Breast epithelium (tissue), 4 donors: Measurements from ENCODE around the gene RNF150. TPM values are rescaled to one million over a fixed set of nuclear protein-coding genes. Genes with fewer than 3 reads are reported as not detected.

Experiments used
- DNase-seq, 2 donors: peaks; one replicate each; pipeline ENCODE4 v3.0.0-alpha.2; 2019; ENCODE audit warnings: low spot score in 2 of 2
- H3K27ac ChIP-seq, 2 donors: fragments of 200-600 bp; sonication (generic) in 1 of 2; one replicate each; pipeline ENCODE4 v1.5.1; 2016 to 2019; ENCODE audit warnings: mild to moderate bottlenecking in 1 of 2
- H3K27me3 ChIP-seq, 2 donors: fragments of 200-600 bp; sonication (generic) in 1 of 2; one replicate each; pipeline versions ENCODE4 v1.5.1 to v1.6.0; 2017 to 2019; ENCODE audit warnings: control low read depth in 1 of 2, mild to moderate bottlenecking in 1 of 2
- H3K36me3 ChIP-seq: fragments of 200-600 bp; one replicate; pipeline ENCODE4 v1.5.1; 2019
- H3K4me1 ChIP-seq, 2 donors: fragments of 200-600 bp; sonication (generic); one replicate each; pipeline ENCODE4 v1.5.1; 2016 to 2019; ENCODE audit warnings: control low read depth in 1 of 2
- H3K4me3 ChIP-seq, 3 donors: fragments of 200-600 bp; sonication (generic); 1 replicate in 2 of 3; 2 replicates in 1 of 3; pipeline ENCODE4 v1.5.1; 2016 to 2019; ENCODE audit warnings: mild to moderate bottlenecking in 3 of 3, moderate library complexity in 2 of 3
- H3K9me3 ChIP-seq, 2 donors: fragments of 200-600 bp; sonication (generic) in 1 of 2; one replicate each; pipeline ENCODE4 v1.5.1; 2016 to 2019; ENCODE audit warnings: control low read depth in 1 of 2
- POLR2A ChIP-seq: fragments of 450-650 bp; IDR thresholded peaks from one replicate; pipeline ENCODE4 v1.6.1; 2016; ENCODE audit warnings: antibody characterized with exemption, mild to moderate bottlenecking, moderate library complexity
- POLR2AphosphoS5 ChIP-seq, 3 donors: sonication (generic); formaldehyde crosslinking; IDR thresholded peaks; one replicate each; pipeline ENCODE4 v1.6.1; 2017; ENCODE audit warnings: antibody characterized with exemption in 3 of 3
- intact Hi-C: fragments of 100-400 bp; cut with DNase I; formaldehyde crosslinking; loops from one replicate; pipeline ENCODE4 v1.15.1; 2023; ENCODE audit warnings: low total_unique reads
- total RNA-seq, 3 donors: library from RNA; depleted of rRNA; stranded (reverse); fragments of >200 nt; gene quantifications; one replicate each; pipeline ENCODE4 v1.1.0, GENCODE V29; 2016
- TF ChIP-seq, protein P1 (sequence below), 3 donors: fragments of 450-650 bp; IDR thresholded peaks; one replicate each; pipeline ENCODE4 v1.5.1; 2016 to 2017; ENCODE audit warnings: antibody characterized with exemption in 3 of 3, mild to moderate bottlenecking in 3 of 3, moderate library complexity in 3 of 3

The RNF150 gene
- total RNA-seq, 3 donors from 2014 or later, result 5.6 to 19.7 (median 14.8) TPM

DNA sequence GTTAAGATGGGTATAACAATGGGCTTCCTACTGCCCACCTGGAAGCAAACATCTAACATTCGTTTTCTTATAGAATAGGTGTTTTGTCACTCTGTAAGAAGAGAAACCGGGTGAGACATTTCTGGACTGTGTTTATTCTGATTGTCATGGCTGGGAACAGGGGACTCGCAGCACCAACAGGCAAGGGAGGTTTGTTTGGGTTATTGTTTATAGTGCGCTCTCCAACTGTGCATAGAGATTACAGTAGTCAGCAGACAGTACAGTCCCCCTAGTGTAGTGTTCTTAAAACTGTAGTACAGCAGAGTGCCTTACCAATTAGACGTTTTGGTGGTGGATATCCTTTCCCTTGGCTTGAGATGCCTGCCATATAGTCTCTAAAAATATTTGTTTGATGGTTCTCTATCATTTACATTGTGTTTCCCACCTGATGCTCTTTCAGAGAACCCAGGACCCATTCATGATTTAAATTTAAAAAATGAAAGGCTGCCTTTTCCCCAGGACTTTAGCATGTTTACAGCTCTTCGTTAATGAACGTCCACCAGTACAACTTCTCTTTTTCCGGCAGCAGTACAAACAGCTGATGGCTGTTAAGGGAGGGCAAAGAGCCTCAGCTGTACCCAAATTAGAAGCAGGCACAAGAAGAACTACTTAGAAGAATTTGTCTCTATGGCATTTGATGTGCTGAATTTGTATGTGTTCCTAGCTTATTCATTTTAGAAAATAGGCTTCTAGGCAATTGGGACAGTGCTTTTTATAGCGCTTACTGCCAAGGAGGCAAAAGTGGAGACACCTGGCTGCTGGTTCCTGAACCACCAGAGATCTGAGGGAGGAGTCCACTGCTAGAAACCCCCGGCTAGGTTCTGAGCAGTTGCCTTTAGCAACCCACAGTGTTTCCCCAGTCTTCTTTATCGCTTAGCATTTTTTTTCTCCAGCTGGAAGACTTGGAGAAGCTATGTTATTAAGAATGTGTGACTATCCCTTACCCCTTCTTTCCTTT, 1.0 kb upstream of the RNF150 start:
- Histone ChIP-seq H3K27ac (peak overlapping the region in 1 of 2 donors; percentile 66), H3K36me3 (no peaks in the 10 kb centered on the region), H3K27me3 (no peaks in the 10 kb centered on the region), H3K4me3 (peak overlapping the region in 2 of 3 donors; percentile 79 to 95), H3K9me3 (no peaks in the 10 kb centered on the region), H3K4me1 (no peaks in the 10 kb centered on the region)
- TF ChIP-seq POLR2AphosphoS5 (IDR thresholded peaks at IDR 0.05) (no peak), POLR2A (no peak)
- TF ChIP-seq, protein P1, sequence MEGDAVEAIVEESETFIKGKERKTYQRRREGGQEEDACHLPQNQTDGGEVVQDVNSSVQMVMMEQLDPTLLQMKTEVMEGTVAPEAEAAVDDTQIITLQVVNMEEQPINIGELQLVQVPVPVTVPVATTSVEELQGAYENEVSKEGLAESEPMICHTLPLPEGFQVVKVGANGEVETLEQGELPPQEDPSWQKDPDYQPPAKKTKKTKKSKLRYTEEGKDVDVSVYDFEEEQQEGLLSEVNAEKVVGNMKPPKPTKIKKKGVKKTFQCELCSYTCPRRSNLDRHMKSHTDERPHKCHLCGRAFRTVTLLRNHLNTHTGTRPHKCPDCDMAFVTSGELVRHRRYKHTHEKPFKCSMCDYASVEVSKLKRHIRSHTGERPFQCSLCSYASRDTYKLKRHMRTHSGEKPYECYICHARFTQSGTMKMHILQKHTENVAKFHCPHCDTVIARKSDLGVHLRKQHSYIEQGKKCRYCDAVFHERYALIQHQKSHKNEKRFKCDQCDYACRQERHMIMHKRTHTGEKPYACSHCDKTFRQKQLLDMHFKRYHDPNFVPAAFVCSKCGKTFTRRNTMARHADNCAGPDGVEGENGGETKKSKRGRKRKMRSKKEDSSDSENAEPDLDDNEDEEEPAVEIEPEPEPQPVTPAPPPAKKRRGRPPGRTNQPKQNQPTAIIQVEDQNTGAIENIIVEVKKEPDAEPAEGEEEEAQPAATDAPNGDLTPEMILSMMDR (IDR thresholded peaks at IDR 0.05), result no peak
- intact Hi-C loops, result loop anchor here (10.0 kb wide), 1 partner anchor 499 kb away; no protein-coding TSS in a partner anchor
- no peak for DNase-seq

DNA sequence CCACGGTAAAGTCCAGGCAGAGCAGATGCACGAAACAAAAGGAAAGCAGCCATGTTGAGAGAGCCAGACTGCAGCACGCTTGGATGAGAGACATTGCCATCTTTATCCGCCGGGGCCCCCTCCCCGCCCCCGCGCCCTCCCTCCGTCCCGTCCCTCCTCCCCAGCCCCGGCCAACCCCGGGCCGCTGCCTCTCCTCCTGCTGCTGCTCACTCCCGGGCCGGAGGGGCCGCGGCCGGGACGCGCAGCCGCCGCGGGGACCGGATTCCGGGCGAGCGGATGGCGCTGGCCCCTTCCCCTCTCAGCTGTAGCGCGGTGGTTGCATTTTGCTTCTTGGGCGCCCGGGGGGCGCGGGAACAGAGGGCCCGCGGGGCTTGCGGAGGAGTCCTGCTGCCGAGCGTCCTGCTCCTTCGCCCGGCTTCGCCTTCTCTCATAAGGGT, 542 bp downstream of the RNF150 start:
- no peaks in the 10 kb centered on the region for H3K9me3 ChIP-seq
- peak overlapping the region; percentile 66 to 79 for H3K27ac ChIP-seq
- no peaks in the 10 kb centered on the region for H3K36me3 ChIP-seq
- H3K4me3 ChIP-seq, result peak overlapping the region; percentile 68 to 95 (median 79)
- TF ChIP-seq POLR2A, result no peak
- TF ChIP-seq, protein P1 (IDR thresholded peaks at IDR 0.05), result no peak
- TF ChIP-seq POLR2AphosphoS5 (IDR thresholded peaks at IDR 0.05), result no peak
- intact Hi-C loops, result loop anchor here (10.0 kb wide), 1 partner anchor 498 kb away; no protein-coding TSS in a partner anchor
- no peaks in the 10 kb centered on the region for H3K27me3 ChIP-seq
- DNase-seq, result peak in 1 of 2 donors; percentile 17
- H3K4me1 ChIP-seq, result no peaks in the 10 kb centered on the region

DNA sequence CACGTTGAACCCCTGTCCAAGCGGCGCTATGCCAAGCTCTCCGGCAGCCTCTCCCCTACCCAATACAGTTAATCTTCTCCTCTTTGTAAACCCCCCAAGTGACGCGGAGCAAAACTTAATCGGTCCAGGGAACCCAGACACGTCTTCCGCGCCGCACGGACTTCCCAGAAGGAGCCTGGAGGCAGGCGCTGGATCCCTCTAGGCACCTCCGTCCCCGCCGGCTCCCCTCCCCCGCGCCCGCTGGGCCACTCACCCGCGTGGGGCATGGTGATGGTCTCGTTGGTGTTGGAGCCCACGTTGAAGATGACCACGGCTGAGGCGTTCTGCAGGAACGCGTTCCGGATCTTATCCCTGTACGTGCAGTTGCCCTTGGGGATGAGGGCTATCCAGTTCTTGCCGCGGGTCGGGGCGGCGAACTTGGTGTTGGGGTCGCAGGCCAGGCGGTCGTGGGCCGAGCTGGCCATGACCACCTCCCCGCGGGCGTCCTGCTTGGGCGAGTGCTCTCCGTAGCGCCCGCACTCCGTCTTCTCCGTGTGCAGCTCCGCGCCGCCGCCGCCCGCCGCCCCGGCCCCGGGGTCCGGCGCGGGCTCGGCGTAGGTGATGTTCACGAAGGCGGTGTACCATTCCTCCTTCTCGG, 1.1 kb downstream of the RNF150 start:
- Histone ChIP-seq H3K9me3 (no peaks in the 10 kb centered on the region), H3K27me3 (no peaks in the 10 kb centered on the region), H3K36me3 (no peaks in the 10 kb centered on the region), H3K4me1 (no peaks in the 10 kb centered on the region), H3K27ac (peak overlapping the region; percentile 66 to 79), H3K4me3 (peak overlapping the region; percentile 68 to 95 (median 79))
- TF ChIP-seq POLR2AphosphoS5 (IDR thresholded peaks at IDR 0.05) (no peak), POLR2A (no peak)
- TF ChIP-seq, protein P1 (IDR thresholded peaks at IDR 0.05), result no peak
- intact Hi-C loops, result loop anchor here (10.0 kb wide), 1 partner anchor 497 kb away; no protein-coding TSS in a partner anchor
- DNase-seq, result peak in 1 of 2 donors; percentile 51

DNA sequence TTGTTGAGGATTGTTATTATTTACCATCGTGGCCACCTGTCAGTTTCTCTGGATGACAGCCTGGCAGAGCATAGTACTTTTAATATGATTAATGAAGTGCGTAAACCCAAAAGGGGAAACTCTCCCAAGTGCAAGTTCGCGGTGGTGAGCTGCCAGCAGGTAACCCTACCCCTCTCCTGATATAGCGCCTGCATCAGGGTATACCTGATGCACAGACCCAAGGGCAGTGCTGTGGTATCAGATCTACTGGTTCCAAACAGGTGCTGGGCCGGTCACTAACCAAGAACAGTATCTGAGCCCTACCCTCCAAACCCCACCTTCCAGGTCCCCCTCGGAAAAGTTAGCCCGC, 1.6 kb downstream of the RNF150 start:
- Histone ChIP-seq H3K9me3 (no peaks in the 10 kb centered on the region), H3K27me3 (no peaks in the 10 kb centered on the region), H3K27ac (peak overlapping the region; percentile 66 to 79), H3K4me1 (no peaks in the 10 kb centered on the region), H3K36me3 (no peaks in the 10 kb centered on the region), H3K4me3 (peak overlapping the region; percentile 68 to 95 (median 79))
- intact Hi-C loops, result loop anchor here (10.0 kb wide), 1 partner anchor 497 kb away; no protein-coding TSS in a partner anchor
- TF ChIP-seq POLR2A, result no peak
- TF ChIP-seq, protein P1 (IDR thresholded peaks at IDR 0.05), result no peak
- no peak for TF ChIP-seq POLR2AphosphoS5 (IDR thresholded peaks at IDR 0.05)
- DNase-seq, result no peak
